CD8-positive, alpha-beta memory T cell (primary cell): Measurements from ENCODE around the gene PKMYT1. TPM values are rescaled to one million over a fixed set of nuclear protein-coding genes. Genes with fewer than 3 reads are reported as not detected.

ENCODE experiments used
- CTCF ChIA-PET: fragments of 350-600 bp; sonication (Branson Sonifier 250); formaldehyde crosslinking; loops from one replicate; lab custom pipeline; 2021; ENCODE audit warnings: antibody characterized with exemption; lab: Charles Lee
- POLR2A ChIA-PET: fragments of 350-600 bp; sonication (Branson Sonifier 250); formaldehyde crosslinking; loops from one replicate; lab custom pipeline; 2021; ENCODE audit warnings: antibody characterized with exemption; lab: Charles Lee
- DNase-seq, 5 donors: peaks; one replicate each; pipeline versions ENCODE4 v3.0.0 to v3.0.0-alpha.2; 2020 to 2022; ENCODE audit warnings: mixed read lengths in 1 of 5
- H3K27ac ChIP-seq: one replicate; pipeline ENCODE4 v1.7.0; 2013; ENCODE audit warnings: low read depth, mild to moderate bottlenecking, low read length, moderate library complexity
- H3K27me3 ChIP-seq: 2 replicates; pipeline ENCODE4 v1.7.0; 2013; ENCODE audit warnings: low read length, mild to moderate bottlenecking; ENCODE audit not compliant: insufficient read depth, poor library complexity, severe bottlenecking
- H3K36me3 ChIP-seq: 2 replicates; pipeline ENCODE4 v1.7.0; 2013; ENCODE audit warnings: mild to moderate bottlenecking, low read length, moderate library complexity; ENCODE audit not compliant: insufficient read depth
- H3K4me1 ChIP-seq: 2 replicates; pipeline ENCODE4 v1.7.0; 2013; ENCODE audit warnings: mild to moderate bottlenecking, low read length, moderate library complexity; ENCODE audit not compliant: insufficient read depth
- H3K4me3 ChIP-seq: 2 replicates; pipeline ENCODE4 v1.7.0; 2013; ENCODE audit warnings: mild to moderate bottlenecking, low read length
- H3K9me3 ChIP-seq: 2 replicates; pipeline ENCODE4 v1.7.0; 2013; ENCODE audit warnings: mild to moderate bottlenecking, low read length
- H3K27ac Mint-ChIP-seq, 8 donors: one replicate each; pipeline ENCODE4 v1.8.0; 2020 to 2021; ENCODE audit warnings: mixed read lengths in 8 of 8, mild to moderate bottlenecking in 6 of 8, inconsistent platforms in 3 of 8, moderate library complexity in 3 of 8
- H3K27me3 Mint-ChIP-seq, 2 donors: one replicate each; pipeline ENCODE4 v1.8.0; 2020 to 2021; ENCODE audit warnings: mixed read lengths in 2 of 2, mild to moderate bottlenecking in 1 of 2, moderate library complexity in 1 of 2
- H3K36me3 Mint-ChIP-seq, 3 donors: one replicate each; pipeline ENCODE4 v1.8.0; 2020 to 2021; ENCODE audit warnings: mixed read lengths in 3 of 3, inconsistent platforms in 1 of 3, mild to moderate bottlenecking in 1 of 3
- H3K4me1 Mint-ChIP-seq, 3 donors: one replicate each; pipeline ENCODE4 v1.8.0; 2020 to 2021; ENCODE audit warnings: mixed read lengths in 3 of 3, inconsistent platforms in 1 of 3, mild to moderate bottlenecking in 1 of 3
- H3K4me3 Mint-ChIP-seq, 7 donors: one replicate each; pipeline ENCODE4 v1.8.0; 2020 to 2021; ENCODE audit warnings: mixed read lengths in 7 of 7, mild to moderate bottlenecking in 6 of 7, moderate library complexity in 4 of 7, inconsistent platforms in 2 of 7
- H3K9me3 Mint-ChIP-seq, 5 donors: one replicate each; pipeline ENCODE4 v1.8.0; 2020 to 2022; ENCODE audit warnings: mixed read lengths in 5 of 5, mild to moderate bottlenecking in 3 of 5, moderate library complexity in 2 of 5, inconsistent platforms in 1 of 5
- polyA plus RNA-seq: library from polyadenylated mRNA; unstranded; fragments of 300-500 nt; fragmentation: Illumina TruSeq; gene quantifications from one replicate; pipeline ENCODE4 v1.2.3, GENCODE V29; 2021
- total RNA-seq, 2 experiments: library from RNA; stranded (reverse); gene quantifications; one replicate each; pipeline ENCODE4 v1.2.3, GENCODE V29; 2021

PKMYT1 gene
- total and polyA plus RNA-seq, 3 experiments from 2014 or later, result 0.18 to 112 (median 103) TPM

DNA sequence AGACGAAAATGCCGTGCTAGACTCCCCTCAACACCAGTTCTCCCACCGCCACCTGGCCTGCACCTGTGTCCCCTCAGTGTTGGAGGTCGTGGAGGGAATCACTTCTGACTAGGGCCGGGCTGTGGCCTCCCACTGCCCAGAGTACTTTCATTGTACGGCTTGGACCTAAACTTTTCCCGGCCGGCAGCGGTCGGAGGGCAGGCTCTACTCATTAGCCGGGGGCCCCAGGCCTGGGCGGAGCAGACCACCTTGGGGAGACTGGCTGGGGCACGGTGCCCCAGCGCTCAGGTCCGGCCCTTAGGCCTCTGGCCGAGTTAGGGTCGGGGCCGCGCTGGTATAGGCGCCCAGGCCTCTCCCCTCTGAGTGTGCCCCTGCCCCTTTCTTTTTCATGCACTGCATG lies 37.1 kb upstream of the PKMYT1 start:
- Mint-ChIP-seq H3K4me1 (peaks cover 20 to 40% (median 21%) of the 10 kb centered on the region in 3 donors), H3K27ac (no peak overlapping the region), H3K27me3 (peaks cover 2 to 14% of the 10 kb centered on the region in 2 donors), H3K36me3 (no peaks in the 10 kb centered on the region), H3K9me3 (no peaks in the 10 kb centered on the region), H3K4me3 (no peak overlapping the region)
- ChIA-PET CTCF (interaction anchor here (1.0 to 1.5 kb wide), 2 partner anchors 10 to 11 kb away, joined by 3 read pairs; no protein-coding TSS in a partner anchor), POLR2A (no interaction called here)
- no peaks in the 10 kb centered on the region for H3K27me3 ChIP-seq
- no peaks in the 10 kb centered on the region for H3K9me3 ChIP-seq
- peaks cover 29% of the 10 kb centered on the region for H3K4me1 ChIP-seq
- H3K27ac ChIP-seq, result no peak overlapping the region
- H3K4me3 ChIP-seq, result no peak overlapping the region
- no peak for DNase-seq
- no peaks in the 10 kb centered on the region for H3K36me3 ChIP-seq

- CTCF ChIA-PET, result interaction anchor here (1.5 kb wide), 1 partner anchor 12 kb away, joined by 3 read pairs; no protein-coding TSS in a partner anchor
These were observed 35.7 kb upstream of the PKMYT1 start for GRCh38 chr16:3015865-3016521.

GRCh38 chr16:3014971-3015370 lies 34.7 kb upstream of the PKMYT1 start:
- H3K36me3 Mint-ChIP-seq, result no peaks in the 10 kb centered on the region
- H3K27me3 ChIP-seq, result peaks cover 3% of the 10 kb centered on the region

More at GRCh38 chr16:3015865-3016521, 35.7 kb upstream of the PKMYT1 start:
- no peaks in the 10 kb centered on the region for H3K36me3 Mint-ChIP-seq
- no peaks in the 10 kb centered on the region for H3K36me3 ChIP-seq
- H3K4me3 ChIP-seq, result no peak overlapping the region
- H3K4me3 Mint-ChIP-seq, result peak overlapping the region in 1 of 7 donors; percentile 31
- peaks cover 7 to 29% (median 7%) of the 10 kb centered on the region in 3 donors for H3K4me1 Mint-ChIP-seq
- H3K27ac Mint-ChIP-seq, result no peak overlapping the region
- peaks cover 2 to 16% of the 10 kb centered on the region in 2 donors for H3K27me3 Mint-ChIP-seq
- no peak overlapping the region for H3K27ac ChIP-seq
- peaks cover 3% of the 10 kb centered on the region for H3K27me3 ChIP-seq
- no peaks in the 10 kb centered on the region for H3K9me3 Mint-ChIP-seq
- POLR2A ChIA-PET, result no interaction called here
- H3K4me1 ChIP-seq, result peaks cover 16% of the 10 kb centered on the region
- no peaks in the 10 kb centered on the region for H3K9me3 ChIP-seq
- DNase-seq, result no peak

DNA sequence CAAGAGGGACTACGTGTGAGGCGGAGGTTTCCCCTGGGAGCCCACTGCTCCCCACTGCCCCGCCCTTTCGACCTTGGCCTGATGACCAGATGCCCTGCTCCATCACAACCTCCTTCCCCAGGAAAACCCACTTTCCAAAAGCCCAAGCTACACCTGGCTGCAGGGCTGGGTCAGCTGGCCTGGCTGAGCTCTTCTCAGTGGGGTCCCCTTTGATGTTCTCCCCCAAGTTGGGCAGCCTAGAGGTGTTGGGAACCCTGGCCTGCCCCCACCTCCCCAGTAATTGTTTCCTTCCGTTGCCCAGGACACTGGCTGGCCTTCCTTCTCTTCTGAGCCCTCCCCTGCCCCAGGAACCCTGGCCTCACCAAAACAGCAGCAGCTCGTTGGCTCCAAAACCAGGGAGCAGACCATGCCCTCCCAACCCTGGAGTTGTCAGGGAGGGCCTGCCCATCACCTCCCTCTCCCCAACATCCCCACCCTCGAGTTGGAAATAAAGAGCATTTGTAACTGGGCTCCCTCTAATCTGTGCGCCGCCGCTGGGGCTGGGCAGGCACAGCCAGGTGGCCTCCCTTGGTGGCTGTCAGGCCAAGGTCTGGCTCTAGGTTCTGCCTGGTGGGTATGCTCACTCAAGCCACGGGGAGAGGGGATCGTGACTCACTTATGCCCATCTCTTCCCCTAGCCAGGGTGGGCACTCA lies 33.9 kb upstream of the PKMYT1 start:
- H3K4me3 Mint-ChIP-seq, result no peak overlapping the region
- POLR2A ChIA-PET, result no interaction called here
- H3K27ac Mint-ChIP-seq, result no peak overlapping the region

More at GRCh38 chr16:3014971-3015370, 34.7 kb upstream of the PKMYT1 start:
- no peak overlapping the region for H3K27ac ChIP-seq
- no peaks in the 10 kb centered on the region for H3K9me3 ChIP-seq
- POLR2A ChIA-PET, result no interaction called here
- peaks cover under 1 to 16% of the 10 kb centered on the region in 2 donors for H3K27me3 Mint-ChIP-seq
- H3K27ac Mint-ChIP-seq, result no peak overlapping the region
- no peaks in the 10 kb centered on the region for H3K9me3 Mint-ChIP-seq
- H3K4me1 Mint-ChIP-seq, result peaks cover 2 to 20% (median 3%) of the 10 kb centered on the region in 3 donors
- peaks cover 14% of the 10 kb centered on the region for H3K4me1 ChIP-seq
- no peaks in the 10 kb centered on the region for H3K36me3 ChIP-seq
- H3K4me3 Mint-ChIP-seq, result no peak overlapping the region
- CTCF ChIA-PET, result interaction anchor here (1.0 to 1.4 kb wide), 4 partner anchors 9 to 16 kb away, joined by 3 to 4 read pairs (median 3); partner anchors contain the start of genes HCFC1R1 and THOC6
- no peak overlapping the region for H3K4me3 ChIP-seq
- DNase-seq, result no peak

GRCh38 chr16:3013491-3013951 lies 33.3 kb upstream of the PKMYT1 start:
- no peak overlapping the region for H3K4me3 ChIP-seq
- Mint-ChIP-seq H3K36me3 (no peaks in the 10 kb centered on the region), H3K9me3 (no peaks in the 10 kb centered on the region), H3K27ac (no peak overlapping the region), H3K4me1 (peaks cover 4 to 19% (median 4%) of the 10 kb centered on the region in 3 donors), H3K4me3 (no peak overlapping the region), H3K27me3 (peaks cover 0 to 16% of the 10 kb centered on the region in 2 donors)
- peaks cover 3% of the 10 kb centered on the region for H3K27me3 ChIP-seq
- H3K36me3 ChIP-seq, result no peaks in the 10 kb centered on the region
- H3K9me3 ChIP-seq, result no peaks in the 10 kb centered on the region
- H3K27ac ChIP-seq, result no peak overlapping the region
- ChIA-PET POLR2A (no interaction called here), CTCF (interaction anchor here (1.2 to 14.4 kb wide), 4 partner anchors 10 to 18 kb away, joined by 3 to 289 read pairs (median 4); partner anchors contain the start of genes HCFC1R1, THOC6 and TNFRSF12A)
- no peak for DNase-seq
- H3K4me1 ChIP-seq, result peaks cover 13% of the 10 kb centered on the region

More for the DNA sequence above, 33.9 kb upstream of the PKMYT1 start:
- CTCF ChIA-PET, result interaction anchor here (1.0 to 1.4 kb wide), 4 partner anchors 10 to 17 kb away, joined by 3 to 4 read pairs (median 3); partner anchors contain the start of genes HCFC1R1 and THOC6
- peaks cover 0 to 16% of the 10 kb centered on the region in 2 donors for H3K27me3 Mint-ChIP-seq
- Histone ChIP-seq H3K27ac (no peak overlapping the region), H3K9me3 (no peaks in the 10 kb centered on the region), H3K4me1 (peaks cover 8% of the 10 kb centered on the region), H3K27me3 (peaks cover 3% of the 10 kb centered on the region), H3K4me3 (no peak overlapping the region), H3K36me3 (no peaks in the 10 kb centered on the region)
- H3K9me3 Mint-ChIP-seq, result no peaks in the 10 kb centered on the region
- H3K4me1 Mint-ChIP-seq, result peaks cover 0 to 15% (median 0%) of the 10 kb centered on the region in 3 donors
- H3K36me3 Mint-ChIP-seq, result no peaks in the 10 kb centered on the region
- no peak for DNase-seq

DNA sequence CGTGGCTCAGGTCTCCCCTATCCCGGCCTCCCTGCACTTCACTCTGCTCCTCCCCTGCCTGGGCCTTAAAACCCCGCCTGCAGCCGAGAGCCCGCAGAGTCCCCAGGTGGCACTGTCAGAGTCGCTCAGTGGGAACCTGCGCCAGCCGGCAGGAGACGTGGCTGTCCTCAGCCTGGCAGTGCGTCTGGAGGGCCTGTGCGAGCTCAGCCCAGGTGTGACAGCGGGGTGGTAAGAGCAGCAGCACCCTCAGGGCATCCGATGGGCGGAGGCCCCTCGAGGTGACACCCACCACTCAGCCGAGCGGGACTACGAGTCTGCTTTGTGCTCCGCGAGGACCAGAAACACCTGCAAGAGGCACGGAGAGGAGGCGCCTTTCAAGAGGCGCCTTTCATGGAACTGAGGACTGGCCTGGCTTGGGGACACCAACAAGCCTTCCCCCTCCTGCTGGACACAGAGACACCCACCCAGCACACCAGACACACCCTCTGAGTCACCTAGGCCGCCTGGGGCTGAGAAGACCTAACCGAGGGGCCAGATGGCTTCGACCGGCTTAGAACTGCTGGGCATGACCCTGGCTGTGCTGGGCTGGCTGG lies 32.7 kb upstream of the PKMYT1 start, which contains the start of gene CLDN9:
Gene CLDN9 (plus strand): TSS at position 96 of the 593 bp plus-strand sequence. CDS start 440 bp downstream, at position 536.
- peak within 1 kb of the TSS in 1 of 7 donors; percentile 4 for H3K4me3 Mint-ChIP-seq

GRCh38 chr16:3012246-3012645 lies 32.0 kb upstream of the PKMYT1 start:
- Histone ChIP-seq H3K27ac (no peak overlapping the region), H3K4me1 (peaks cover 20% of the 10 kb centered on the region), H3K36me3 (no peaks in the 10 kb centered on the region), H3K4me3 (no peak overlapping the region), H3K27me3 (peaks cover 3% of the 10 kb centered on the region), H3K9me3 (no peaks in the 10 kb centered on the region)
- CTCF ChIA-PET, result interaction anchor here (0.8 to 14.4 kb wide), 3 partner anchors 8 to 46 kb away, joined by 3 to 289 read pairs (median 4); partner anchors contain the start of genes HCFC1R1, THOC6 and TNFRSF12A
- Mint-ChIP-seq H3K27ac (no peak overlapping the region), H3K36me3 (no peaks in the 10 kb centered on the region), H3K4me1 (peaks cover 17 to 25% (median 17%) of the 10 kb centered on the region in 3 donors), H3K9me3 (no peaks in the 10 kb centered on the region), H3K27me3 (peaks cover 0 to 16% of the 10 kb centered on the region in 2 donors), H3K4me3 (peak overlapping the region in 1 of 7 donors; percentile 4)
- POLR2A ChIA-PET, result no interaction called here
- DNase-seq, result no peak

More for the DNA sequence above, 32.7 kb upstream of the PKMYT1 start, which contains the start of gene CLDN9:
- POLR2A ChIA-PET, result no interaction called here
- Histone ChIP-seq H3K27me3 (peaks cover 3% of the 10 kb centered on the region), H3K36me3 (no peaks in the 10 kb centered on the region), H3K27ac (no peak within 1 kb of the TSS), H3K9me3 (no peaks in the 10 kb centered on the region), H3K4me1 (peaks cover 13% of the 10 kb centered on the region), H3K4me3 (no peak within 1 kb of the TSS)
- no peak for DNase-seq
- peaks cover 0 to 16% of the 10 kb centered on the region in 2 donors for H3K27me3 Mint-ChIP-seq
- H3K9me3 Mint-ChIP-seq, result no peaks in the 10 kb centered on the region
- H3K27ac Mint-ChIP-seq, result no peak within 1 kb of the TSS
- peaks cover 10 to 19% (median 10%) of the 10 kb centered on the region in 3 donors for H3K4me1 Mint-ChIP-seq
- CTCF ChIA-PET, result interaction anchor here (0.8 to 14.4 kb wide), 2 partner anchors 14 to 46 kb away, joined by 3 to 289 read pairs; partner anchors contain the start of genes HCFC1R1, THOC6 and TNFRSF12A
- no peaks in the 10 kb centered on the region for H3K36me3 Mint-ChIP-seq
